ENCODE data around the gene ZNF862. TPM values are rescaled to one million over a fixed set of nuclear protein-coding genes. Genes with fewer than 3 reads are reported as not detected.

The ZNF862 gene
- total RNA-seq, 1 experiment from 2014 or later: 3.6 TPM

GRCh38 chr7:149837564-149838223, 481 bp upstream of the ZNF862 start:
- ATAC-seq (no peak), DNase-seq (ENCODE audit: low spot score) (no peak)
- H3K36me3 Mint-ChIP-seq: no peaks in the 10 kb centered on the region
- POLR2A ChIA-PET: interaction anchor here (0.6 to 1.7 kb wide), 4 partner anchors 17 to 900 kb away, joined by 4 to 7 read pairs (median 5); partner anchors contain the start of gene GIMAP5
- peaks cover 26% of the 10 kb centered on the region for H3K27me3 Mint-ChIP-seq (ENCODE audit: low read depth)
- TF ChIP-seq MXD4 (CRISPR knock-in tag; IDR thresholded peaks at IDR 0.05; ENCODE audit: borderline replicate concordance) (no peak), ZNF121 (CRISPR knock-in tag; IDR thresholded peaks at IDR 0.05) (no peak), PRRX2 (CRISPR knock-in tag; IDR thresholded peaks at IDR 0.05) (no peak), HMGA2 (CRISPR knock-in tag; IDR thresholded peaks at IDR 0.05) (no peak), ZNF512 (CRISPR knock-in tag; IDR thresholded peaks at IDR 0.05; ENCODE audit: borderline replicate concordance) (no peak)
- TF ChIP-seq, protein P1, sequence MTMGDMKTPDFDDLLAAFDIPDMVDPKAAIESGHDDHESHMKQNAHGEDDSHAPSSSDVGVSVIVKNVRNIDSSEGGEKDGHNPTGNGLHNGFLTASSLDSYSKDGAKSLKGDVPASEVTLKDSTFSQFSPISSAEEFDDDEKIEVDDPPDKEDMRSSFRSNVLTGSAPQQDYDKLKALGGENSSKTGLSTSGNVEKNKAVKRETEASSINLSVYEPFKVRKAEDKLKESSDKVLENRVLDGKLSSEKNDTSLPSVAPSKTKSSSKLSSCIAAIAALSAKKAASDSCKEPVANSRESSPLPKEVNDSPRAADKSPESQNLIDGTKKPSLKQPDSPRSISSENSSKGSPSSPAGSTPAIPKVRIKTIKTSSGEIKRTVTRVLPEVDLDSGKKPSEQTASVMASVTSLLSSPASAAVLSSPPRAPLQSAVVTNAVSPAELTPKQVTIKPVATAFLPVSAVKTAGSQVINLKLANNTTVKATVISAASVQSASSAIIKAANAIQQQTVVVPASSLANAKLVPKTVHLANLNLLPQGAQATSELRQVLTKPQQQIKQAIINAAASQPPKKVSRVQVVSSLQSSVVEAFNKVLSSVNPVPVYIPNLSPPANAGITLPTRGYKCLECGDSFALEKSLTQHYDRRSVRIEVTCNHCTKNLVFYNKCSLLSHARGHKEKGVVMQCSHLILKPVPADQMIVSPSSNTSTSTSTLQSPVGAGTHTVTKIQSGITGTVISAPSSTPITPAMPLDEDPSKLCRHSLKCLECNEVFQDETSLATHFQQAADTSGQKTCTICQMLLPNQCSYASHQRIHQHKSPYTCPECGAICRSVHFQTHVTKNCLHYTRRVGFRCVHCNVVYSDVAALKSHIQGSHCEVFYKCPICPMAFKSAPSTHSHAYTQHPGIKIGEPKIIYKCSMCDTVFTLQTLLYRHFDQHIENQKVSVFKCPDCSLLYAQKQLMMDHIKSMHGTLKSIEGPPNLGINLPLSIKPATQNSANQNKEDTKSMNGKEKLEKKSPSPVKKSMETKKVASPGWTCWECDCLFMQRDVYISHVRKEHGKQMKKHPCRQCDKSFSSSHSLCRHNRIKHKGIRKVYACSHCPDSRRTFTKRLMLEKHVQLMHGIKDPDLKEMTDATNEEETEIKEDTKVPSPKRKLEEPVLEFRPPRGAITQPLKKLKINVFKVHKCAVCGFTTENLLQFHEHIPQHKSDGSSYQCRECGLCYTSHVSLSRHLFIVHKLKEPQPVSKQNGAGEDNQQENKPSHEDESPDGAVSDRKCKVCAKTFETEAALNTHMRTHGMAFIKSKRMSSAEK (CRISPR knock-in tag; IDR thresholded peaks at IDR 0.05; ENCODE audit: borderline replicate concordance): no peak
- TF ChIP-seq, protein P2, sequence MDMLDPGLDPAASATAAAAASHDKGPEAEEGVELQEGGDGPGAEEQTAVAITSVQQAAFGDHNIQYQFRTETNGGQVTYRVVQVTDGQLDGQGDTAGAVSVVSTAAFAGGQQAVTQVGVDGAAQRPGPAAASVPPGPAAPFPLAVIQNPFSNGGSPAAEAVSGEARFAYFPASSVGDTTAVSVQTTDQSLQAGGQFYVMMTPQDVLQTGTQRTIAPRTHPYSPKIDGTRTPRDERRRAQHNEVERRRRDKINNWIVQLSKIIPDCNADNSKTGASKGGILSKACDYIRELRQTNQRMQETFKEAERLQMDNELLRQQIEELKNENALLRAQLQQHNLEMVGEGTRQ (CRISPR knock-in tag; IDR thresholded peaks at IDR 0.05): no peak
- TF ChIP-seq, protein P3, sequence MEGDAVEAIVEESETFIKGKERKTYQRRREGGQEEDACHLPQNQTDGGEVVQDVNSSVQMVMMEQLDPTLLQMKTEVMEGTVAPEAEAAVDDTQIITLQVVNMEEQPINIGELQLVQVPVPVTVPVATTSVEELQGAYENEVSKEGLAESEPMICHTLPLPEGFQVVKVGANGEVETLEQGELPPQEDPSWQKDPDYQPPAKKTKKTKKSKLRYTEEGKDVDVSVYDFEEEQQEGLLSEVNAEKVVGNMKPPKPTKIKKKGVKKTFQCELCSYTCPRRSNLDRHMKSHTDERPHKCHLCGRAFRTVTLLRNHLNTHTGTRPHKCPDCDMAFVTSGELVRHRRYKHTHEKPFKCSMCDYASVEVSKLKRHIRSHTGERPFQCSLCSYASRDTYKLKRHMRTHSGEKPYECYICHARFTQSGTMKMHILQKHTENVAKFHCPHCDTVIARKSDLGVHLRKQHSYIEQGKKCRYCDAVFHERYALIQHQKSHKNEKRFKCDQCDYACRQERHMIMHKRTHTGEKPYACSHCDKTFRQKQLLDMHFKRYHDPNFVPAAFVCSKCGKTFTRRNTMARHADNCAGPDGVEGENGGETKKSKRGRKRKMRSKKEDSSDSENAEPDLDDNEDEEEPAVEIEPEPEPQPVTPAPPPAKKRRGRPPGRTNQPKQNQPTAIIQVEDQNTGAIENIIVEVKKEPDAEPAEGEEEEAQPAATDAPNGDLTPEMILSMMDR (IDR thresholded peaks at IDR 0.05): no peak
- peak overlapping the region; percentile 77; the same call in 1 of the 2 replicates for H3K27ac Mint-ChIP-seq
- H3K9me3 Mint-ChIP-seq: no peaks in the 10 kb centered on the region
- peaks cover 16% of the 10 kb centered on the region for H3K4me1 Mint-ChIP-seq
- CTCF ChIA-PET: interaction anchor here (0.7 to 3.1 kb wide), 16 partner anchors 12 to 202 kb away, joined by 3 to 46 read pairs (median 4); no protein-coding TSS in a partner anchor
- peak overlapping the region; percentile 78; the same call in 1 of the 2 replicates for H3K4me3 Mint-ChIP-seq

DNA sequence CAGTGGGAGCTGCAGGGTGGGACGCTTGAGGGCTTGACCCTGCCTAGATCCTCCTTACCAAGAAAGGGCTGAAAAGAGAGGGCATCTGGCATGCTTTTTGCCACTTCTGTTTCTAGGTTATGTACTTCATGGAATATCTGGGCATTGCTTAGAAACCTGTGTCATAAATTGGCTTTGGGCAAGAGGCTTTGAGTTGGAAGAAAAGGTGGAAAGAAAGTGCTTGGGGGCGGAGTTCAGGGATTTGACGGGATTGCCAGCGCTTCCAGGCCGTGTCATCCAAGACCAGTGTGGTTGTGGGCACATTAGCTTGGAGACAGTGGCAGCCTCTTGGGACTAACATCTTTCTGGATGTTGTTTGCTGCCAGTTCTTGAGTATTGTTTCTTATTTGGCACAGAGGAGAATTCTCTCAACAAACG, 825 bp downstream of the ZNF862 start:
- ChIA-PET POLR2A (interaction anchor here (1.5 to 1.7 kb wide), 2 partner anchors 16 to 22 kb away, joined by 6 to 7 read pairs; no protein-coding TSS in a partner anchor), CTCF (interaction anchor here (1.2 to 3.1 kb wide), 7 partner anchors 11 to 177 kb away, joined by 4 to 46 read pairs (median 13); no protein-coding TSS in a partner anchor)
- Mint-ChIP-seq H3K4me1 (peaks cover 13% of the 10 kb centered on the region), H3K27me3 (ENCODE audit: low read depth) (peaks cover 27% of the 10 kb centered on the region), H3K27ac (no peak overlapping the region), H3K36me3 (no peaks in the 10 kb centered on the region), H3K4me3 (peak overlapping the region; percentile 78), H3K9me3 (no peaks in the 10 kb centered on the region)
- DNase-seq (ENCODE audit: low spot score) (peak; percentile 5), ATAC-seq (no peak)
- TF ChIP-seq STAT6 (CRISPR knock-in tag; conservative IDR thresholded peaks at IDR 0.05; ENCODE audit: low read depth) (no peak), ELF4 (CRISPR knock-in tag; IDR thresholded peaks at IDR 0.05; ENCODE audit: low read depth) (no peak), SMAD3 (CRISPR knock-in tag; IDR thresholded peaks at IDR 0.05; ENCODE audit: borderline replicate concordance) (no peak), GABPB1 (CRISPR knock-in tag; IDR thresholded peaks at IDR 0.05) (no peak), ESRRA (CRISPR knock-in tag; IDR thresholded peaks at IDR 0.05; ENCODE audit: borderline replicate concordance) (no peak), IRF2 (CRISPR knock-in tag; IDR thresholded peaks at IDR 0.05; ENCODE audit: borderline replicate concordance, low read depth) (no peak), CREM (CRISPR knock-in tag; IDR thresholded peaks at IDR 0.05) (no peak), AFF4 (CRISPR knock-in tag; IDR thresholded peaks at IDR 0.05; ENCODE audit: borderline replicate concordance) (no peak)
- TF ChIP-seq, protein P4, sequence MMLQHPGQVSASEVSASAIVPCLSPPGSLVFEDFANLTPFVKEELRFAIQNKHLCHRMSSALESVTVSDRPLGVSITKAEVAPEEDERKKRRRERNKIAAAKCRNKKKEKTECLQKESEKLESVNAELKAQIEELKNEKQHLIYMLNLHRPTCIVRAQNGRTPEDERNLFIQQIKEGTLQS (CRISPR knock-in tag; conservative IDR thresholded peaks at IDR 0.05): no peak
